ENCODE measurements around the gene REC8.

DNA sequence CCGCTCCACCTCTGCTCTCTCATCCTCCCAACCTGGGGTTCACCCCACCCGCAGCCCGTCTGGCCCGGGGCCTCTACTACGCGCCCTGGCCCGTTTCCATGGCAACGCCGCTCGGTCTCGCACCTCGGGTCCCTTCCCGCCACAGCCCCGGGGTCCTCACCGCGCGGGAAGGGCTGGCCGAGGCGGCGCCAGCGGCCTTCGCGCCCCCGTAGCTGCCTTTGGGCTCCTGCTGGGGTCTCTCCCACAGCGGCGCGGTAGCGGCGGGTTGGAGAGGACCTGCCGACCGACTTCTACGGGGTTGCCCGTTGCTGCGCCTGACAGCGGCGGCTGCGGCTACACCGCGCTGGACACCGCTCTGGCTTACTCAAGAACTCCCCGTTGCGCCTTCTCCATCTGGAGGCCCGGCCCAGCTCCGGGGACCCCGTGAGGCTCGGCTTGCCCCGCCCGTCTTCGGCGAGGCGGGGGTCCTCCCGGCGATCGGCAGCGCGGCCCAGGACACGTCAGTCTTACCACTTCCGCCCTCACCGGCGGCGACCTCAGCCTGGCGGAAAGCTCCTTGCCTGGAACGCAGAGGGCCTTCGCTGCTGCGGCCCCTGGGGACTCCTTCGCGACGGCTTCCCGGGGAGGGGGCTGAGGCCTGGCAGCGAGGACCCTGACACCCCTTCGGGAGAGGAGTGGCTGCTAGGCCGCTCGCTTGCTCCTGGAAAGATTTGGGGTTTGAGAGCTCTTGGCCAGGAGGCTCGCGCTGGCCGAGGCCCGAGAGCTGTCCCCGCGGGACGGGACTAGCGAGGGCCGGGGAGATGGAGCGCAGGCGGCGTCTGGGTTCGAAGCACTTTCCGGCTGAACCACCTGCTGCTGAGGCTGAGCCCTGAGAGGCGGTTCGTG is 23.5 kb downstream of the REC8 start, which contains the start of gene TM9SF1:
- TF ChIP-seq CTCF (IDR thresholded peaks at IDR 0.05) (peak in 1 of 4 experiments; percentile 22), POLR2A (IDR thresholded peaks at IDR 0.05) (peak; percentile 65 to 69)

Data from uterus (tissue), 2 donors.